HG02938 (cell line): ENCODE measurements around the gene MTCL1.

Source experiments
- ATAC-seq: cut with Tn5 transposase; IDR thresholded peaks from one replicate; pipeline ENCODE4 v1.9.1; 2021; ENCODE audit warnings: mild to moderate bottlenecking, moderate library complexity; ENCODE audit not compliant: unreplicated experiment

MTCL1 gene

DNA sequence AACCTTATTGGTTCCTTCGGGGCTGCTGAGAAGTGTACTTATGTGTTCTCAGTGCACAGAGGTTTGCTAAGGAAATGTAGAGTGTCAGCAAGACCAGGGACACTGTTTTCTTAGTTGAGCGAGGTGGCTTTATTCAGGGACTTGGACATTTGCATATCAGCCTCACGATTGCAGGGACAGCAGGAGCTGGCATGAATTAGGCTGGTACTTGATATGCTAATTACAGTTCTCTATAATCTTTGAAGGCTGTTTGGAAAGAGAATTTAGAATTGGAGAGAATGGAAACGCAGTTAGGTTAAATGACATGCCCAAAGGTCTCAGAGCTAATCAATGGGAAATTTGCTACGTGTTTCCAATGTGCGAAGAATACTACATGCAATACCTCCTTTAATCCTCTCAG, 18.7 kb upstream of the MTCL1 start:
- ATAC-seq: no peak

DNA sequence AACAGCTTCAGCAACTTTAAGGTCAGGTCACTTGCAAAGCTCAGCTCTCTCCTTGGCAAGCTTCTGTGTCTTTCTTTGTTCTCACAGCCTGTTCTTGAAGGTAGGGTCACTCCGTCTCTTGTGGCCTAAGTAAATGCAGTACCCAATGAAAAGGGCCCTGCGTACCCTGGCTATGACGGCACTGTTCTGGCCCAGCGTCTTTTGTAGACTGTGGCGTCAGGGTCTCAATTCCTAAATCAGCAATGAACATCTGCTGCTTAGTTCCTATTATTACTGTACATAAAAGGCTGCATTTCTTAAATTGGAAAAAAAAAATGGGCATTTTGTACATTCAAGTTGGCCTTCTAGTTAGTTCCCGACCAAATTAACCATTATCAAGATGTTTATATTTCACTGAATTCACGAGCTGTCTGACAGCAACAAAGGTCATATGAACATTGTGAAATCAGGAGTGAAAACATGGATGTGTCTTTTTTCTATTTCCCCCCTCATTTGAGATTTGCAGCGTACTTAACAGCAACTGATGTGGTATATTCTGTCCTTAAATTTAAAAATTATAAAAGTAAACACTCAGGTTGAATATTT, 17.0 kb upstream of the MTCL1 start:
- ATAC-seq: no peak

DNA sequence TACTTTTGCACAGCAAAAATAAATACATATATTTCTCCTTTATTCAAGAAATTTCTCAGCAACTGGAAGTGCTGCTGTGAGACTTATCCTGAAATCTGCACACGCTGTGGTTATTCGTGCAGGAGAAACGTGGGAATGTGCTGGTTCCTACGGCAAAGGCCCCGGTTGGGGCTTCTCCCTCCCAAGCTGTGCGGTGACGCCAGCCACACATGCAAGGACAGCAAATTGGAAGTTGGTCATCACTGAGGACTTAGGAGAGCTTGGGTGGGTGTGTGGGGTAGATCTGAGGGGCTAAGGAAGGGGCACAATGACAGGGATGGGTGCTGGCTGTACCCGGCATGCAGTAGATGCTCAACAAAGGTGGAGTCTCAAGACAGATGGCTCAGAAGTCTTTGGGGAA, 16.5 kb upstream of the MTCL1 start:
- no peak for ATAC-seq

DNA sequence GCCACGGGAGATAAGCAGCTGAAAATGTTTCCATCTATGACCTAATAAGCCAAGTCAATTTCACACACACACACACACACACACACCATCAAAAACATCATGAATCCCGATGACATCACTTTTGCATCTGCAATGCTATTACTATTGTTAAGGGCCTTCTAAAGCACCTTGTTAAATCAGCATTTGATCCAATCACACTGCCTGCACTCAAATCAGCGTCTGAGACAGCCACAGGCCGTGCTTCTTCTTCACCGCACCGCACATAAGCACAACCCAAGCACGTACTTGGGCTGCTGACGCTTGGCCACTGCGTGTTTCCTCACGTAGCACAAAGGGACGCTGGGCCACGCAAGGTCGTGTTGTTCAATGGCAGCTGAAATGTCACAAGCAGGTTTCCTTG, 15.8 kb upstream of the MTCL1 start:
- ATAC-seq: no peak

DNA sequence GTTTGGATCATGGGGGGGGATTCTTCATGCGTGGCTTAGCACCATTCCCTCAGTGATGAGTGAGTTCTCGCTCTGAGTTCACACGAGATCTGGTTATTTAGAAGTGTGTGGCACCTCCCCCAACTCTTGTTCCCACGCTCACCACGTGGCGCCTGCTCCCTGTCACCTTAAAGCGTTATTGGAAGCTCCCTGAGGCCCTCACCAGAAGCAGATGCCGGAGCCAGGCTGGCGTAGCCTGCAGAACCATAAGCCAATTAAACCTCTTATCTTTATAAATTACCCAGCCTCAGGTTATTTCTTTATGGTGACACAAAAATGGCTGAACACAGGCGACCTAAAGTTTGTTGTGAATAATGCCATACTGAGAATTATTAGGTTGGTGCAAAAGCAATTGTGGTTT, 10.5 kb upstream of the MTCL1 start:
- ATAC-seq: no peak

DNA sequence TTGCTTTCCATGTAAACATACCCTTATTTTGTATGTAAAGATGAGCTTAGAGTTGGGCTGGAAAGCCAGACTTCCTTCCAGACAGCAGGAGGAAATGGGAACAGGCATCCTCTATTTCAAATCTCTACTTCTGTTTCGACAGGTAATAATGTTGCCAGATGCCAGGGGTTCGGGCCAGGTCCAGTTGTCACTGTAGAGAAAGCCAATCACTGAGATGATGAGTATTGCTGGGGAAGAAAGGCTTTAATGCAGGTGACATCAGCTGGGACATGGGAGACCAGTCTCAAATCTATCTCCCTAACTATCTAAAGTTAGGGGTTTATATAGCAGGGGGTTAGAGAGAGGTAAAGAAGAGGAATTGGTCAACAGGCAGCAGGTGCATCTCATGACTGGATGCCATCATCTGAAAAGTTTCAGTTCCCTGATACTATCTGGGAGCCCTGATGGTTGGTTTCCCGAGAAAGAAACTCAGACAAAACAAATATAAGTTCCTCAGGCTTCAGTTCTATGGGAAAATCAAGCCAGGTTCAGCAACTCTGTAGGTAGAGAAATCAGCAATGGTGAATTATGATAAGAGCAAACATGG, 9.3 kb upstream of the MTCL1 start:
- no peak for ATAC-seq

DNA sequence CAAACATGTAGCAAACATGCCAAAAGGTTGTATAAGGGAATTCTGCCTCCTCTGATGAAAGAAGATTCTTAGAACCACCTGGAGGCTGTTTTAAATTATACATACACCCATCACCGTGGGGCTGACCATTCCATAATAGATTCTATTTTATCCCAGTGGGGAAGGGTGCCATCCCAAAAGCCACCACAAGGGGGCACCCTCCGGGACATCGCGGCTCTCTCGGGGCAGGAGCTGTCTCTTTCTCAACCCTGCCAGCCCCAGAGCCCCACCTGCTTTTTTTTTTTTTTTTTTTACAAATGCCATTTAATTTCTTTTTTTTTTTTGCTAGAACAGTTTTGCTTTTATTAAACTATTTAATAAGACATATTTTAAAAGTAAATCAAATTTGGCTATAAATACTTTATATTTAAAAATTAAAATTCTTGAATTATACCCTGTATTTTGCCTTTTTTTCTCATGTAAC, 8.6 kb upstream of the MTCL1 start:
- peak; percentile 68 for ATAC-seq

DNA sequence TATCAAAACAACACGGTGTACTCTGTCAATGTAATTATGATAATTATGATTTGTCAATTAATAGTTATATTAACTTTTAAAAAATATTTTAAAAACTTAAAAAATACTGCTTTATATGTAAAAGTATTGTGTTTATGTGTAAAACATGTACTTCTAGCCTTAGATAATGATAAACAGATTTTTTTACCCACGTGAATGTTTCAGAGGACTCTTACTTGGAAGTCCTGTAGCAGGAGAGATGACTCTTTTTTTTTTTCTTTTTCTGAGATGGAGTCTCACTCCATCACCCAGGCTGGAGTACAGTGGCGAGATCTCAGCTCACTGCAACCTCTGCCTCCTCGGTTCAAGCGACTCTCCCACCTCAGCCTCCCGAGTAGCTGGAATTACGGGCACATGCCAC, 6.2 kb upstream of the MTCL1 start:
- ATAC-seq: no peak

DNA sequence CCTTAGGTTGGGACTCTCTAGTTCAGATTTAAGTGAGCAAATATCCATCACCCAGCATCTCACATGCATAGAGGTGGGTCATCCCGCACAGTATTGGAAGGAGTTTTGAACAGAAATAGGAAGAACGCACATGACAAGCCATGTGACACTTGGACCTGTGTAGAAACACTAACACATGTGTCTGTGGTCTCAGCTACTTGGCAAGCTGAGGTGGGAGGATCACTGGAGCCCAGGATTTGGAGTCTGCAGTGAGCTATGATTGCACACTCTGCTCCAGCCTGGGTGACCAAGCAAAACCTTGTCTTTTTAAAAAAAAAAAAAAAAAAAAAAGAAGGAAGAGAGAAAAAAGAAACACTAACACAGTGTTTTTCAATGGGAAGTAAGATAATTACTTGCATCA, 5.4 kb upstream of the MTCL1 start:
- no peak for ATAC-seq

DNA sequence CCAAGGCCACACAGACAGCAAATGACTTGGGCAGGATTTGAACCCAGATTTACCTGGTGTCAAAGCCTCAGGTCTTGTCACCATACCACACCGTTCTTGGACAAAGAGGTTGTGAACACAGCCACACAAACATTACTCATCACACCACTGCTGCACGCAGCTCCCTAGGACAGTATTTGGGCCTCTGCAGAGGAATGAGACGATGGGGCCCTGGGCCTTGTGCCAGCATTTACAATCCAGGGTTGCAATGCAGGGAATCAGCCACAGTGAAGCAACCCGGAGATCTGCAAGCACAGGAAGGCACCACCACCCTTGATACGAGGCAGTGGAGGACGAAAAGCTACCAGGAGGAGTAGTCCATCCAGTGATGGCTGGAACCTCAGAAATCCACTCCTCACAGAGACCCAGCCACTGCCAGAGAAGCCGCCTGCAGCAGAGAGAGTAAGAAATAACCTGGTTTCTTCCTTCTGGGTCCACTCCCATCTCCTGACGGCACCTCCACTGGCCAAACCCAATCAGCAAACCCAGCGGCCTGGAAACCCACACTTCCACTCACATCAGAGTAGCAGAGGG, 3.7 kb upstream of the MTCL1 start:
- ATAC-seq: no peak

DNA sequence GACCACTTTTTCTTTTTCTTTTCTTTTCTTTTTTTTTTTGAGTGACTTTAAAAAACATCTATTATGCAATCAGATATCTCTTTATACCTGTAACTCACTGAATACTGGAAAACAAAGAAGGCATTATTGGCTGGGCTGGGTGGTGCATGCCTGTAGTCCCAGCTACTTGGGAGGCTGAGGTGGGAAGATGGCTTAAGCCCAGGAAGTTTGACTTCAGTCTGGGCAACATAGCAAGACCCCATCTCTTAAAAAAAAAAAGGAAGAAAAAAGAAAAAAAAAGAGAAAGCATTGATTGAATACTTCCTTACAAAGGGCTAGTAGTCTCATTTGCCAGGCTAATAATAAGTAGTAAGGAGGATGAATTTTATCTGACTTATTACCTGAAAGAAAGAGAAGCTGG, 2.7 kb upstream of the MTCL1 start:
- no peak for ATAC-seq

DNA sequence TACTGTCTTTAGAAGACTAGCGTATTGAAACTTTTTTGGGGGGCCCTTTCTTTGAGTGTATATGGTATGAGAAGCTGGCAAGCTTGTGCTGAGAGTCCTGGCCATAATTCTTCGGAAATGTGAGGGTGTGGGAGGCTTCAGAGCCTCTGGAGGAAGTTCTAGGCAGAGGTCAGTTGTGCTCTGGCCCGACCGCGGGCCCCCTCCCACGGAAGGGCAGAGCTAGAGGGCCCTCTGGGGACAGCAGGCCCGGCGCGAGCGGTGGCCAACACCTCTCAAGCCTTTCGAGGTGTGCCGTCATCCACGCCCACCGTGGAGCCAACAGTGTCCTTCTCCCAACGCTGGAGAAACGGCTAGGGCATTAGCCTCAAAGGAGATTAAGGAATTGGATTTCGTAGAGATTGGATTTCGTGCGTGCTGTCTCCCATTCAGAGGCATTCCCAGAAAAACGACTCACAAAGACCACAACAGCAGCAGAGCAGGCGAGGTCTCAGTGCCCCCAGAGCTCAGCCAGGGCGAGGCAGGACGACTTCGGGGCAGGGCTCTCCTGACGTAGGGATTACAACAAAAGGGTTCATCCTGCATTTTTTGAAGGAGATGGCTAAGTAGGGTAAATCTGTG, 2.2 kb upstream of the MTCL1 start:
- no peak for ATAC-seq

DNA sequence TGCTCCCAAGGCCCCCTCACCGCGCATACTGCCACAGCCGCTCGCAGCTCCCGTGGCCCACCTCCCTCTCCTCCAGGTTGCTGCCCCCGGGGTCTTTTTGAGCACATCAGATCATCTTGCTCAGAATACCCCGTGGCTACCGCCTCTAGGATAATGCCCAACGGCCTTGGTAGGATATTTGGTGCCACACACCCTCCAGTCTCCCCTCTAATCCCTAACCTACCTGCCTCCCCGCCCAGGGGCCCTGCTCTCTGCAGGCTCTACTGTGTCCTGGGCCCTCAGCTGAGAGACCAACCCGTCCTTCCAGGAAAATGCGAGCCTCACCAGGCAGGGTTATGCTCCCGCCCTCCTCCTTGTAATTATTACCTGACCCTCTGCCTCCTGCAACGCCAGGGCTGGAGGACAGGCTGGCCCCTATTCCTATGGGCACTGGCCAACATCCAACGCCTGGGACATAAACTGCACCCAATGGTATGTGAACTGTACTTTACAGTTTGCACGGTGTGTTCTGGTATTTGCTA, 1.5 kb upstream of the MTCL1 start:
- ATAC-seq: no peak

DNA sequence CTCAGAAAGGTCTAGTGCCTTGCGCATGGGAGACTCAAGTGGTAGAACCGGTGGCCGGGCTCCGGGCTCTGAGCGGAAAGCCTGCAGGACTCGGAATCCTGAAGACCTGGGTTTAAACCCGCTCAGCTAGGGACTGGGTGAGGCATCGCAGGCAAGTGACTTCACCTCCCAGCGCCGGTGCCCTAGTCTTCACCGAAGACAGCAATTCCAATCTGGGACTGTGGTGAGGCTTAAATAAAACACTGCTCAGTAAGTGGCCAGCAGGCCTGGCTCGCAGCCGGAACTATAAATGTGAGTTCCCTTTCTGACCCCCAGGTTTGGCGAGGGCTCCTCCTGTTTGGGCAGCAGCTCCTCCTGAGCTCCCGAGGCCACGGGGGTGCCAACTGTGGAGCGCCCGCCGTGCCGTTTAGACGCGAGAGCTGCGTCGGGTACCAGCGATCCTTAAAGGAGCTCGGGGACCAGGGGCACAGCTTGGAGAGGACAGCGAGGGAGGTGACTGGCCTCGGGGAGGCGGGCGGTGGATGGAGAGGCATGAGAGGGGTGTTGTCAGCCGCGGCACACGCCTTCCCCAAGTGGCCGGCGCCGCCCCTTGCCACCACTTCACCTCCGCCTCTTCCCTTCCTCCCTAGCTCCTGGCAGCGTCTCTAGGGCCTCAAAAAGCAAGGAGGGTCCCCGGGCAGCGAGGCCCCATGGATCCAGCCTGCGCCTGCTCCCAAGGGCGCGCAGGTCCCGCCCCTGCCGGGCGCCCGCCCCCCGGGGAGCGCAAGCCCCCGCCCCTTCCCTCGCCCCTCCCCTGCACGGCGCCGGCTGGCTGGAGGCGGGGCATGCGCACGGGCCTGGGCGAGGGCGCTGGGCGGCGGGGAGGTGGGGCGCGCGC, 757 bp upstream of the MTCL1 start:
- ATAC-seq: peak; percentile 76

DNA sequence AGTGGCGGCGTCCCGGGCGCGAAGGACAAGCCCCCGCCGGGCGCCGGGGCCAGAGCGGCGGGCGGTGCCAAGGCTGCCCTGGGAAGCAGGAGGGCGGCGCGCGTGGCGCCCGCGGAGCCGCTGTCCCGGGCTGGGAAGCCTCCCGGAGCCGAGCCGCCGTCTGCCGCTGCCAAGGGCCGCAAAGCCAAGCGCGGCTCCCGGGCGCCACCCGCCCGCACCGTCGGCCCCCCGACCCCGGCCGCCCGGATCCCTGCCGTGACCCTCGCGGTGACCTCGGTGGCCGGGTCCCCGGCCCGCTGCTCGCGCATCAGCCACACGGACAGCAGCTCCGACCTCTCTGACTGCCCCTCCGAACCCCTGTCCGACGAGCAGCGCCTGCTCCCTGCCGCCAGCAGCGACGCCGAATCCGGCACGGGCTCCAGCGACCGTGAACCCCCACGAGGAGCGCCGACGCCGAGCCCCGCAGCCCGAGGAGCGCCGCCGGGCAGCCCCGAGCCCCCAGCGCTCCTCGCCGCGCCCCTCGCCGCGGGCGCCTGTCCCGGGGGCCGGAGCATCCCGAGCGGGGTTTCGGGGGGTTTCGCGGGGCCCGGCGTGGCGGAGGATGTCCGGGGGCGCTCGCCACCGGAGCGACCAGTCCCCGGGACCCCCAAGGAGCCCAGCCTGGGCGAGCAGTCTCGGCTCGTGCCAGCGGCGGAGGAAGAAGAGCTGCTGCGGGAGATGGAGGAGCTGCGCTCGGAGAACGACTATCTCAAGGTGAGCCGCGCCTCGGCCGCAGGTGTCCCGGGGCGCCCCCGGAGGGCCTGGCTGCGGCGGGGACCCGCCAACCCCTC, 820 bp downstream of the MTCL1 start:
- ATAC-seq: no peak

DNA sequence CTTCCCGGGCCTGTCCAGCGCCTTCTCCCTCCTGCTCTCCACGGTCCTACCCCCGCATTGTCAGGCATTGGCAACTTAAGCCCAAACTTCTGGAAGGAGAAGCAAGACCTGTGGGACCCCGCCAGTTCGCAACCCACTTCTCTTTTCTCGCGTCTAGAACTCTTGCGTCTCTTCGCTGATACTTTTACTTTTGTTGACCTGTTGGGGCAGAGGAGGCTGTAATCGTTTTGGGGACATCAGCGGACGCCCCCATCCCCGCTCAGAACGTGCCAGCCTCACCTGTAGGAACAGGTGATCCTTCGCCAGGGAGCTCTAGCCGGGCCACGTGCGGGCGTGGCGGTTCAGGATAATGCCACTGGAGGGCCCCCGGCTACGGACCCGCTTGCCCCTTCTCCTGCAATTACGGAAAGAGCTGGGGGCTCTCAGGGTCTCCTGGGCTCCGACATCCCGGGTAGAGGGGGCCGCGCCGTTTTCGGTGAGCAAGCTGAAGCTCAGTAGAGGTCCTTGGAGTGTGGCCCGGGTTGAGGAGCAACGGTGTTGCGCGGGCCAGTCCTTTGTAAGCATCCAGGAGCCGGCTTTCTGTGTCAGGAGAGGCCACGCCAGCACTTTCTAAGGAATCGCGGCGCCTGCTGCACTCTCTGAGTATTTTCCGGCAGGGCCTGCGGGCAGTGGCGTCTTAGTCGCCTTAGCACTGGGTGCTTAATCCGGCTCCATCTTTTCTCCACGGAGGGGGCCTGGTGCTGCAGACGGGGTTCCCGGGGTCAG, 1.6 kb downstream of the MTCL1 start:
- no peak for ATAC-seq

DNA sequence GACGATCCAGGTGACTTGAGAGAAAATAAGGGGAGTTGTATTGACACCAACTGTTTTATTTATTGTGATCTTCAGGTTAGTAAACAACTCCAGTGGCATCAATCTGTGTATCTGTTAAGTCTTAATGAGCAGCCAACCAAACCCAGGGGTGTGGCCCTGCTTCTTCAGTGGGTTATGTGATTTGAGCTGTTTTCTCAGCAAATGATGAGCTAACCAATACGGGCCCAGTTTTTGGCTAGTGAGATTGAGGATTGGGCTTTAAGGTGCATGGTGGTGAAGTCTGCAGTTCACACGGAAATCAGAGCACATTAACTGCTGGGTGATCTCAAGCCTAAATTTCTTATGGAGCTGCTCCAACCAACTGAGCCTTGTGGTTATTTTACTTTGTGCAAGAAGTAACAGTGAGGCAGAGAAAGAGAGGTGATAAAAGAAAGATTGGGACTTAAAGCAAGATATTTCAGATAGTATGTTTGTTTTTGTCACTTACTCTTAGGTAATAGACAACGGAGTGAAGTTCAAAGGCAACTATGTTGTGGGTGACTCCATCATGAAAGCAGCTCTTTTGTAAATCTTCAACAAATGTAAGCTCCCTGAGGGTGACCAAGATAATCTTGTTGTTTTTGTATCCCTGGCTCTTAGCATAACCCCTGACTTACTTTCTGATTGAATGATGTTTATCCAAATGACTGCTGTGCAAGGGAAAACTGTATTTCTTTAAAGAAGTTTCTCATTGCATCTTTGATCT, 2.4 kb downstream of the MTCL1 start:
- ATAC-seq: no peak

DNA sequence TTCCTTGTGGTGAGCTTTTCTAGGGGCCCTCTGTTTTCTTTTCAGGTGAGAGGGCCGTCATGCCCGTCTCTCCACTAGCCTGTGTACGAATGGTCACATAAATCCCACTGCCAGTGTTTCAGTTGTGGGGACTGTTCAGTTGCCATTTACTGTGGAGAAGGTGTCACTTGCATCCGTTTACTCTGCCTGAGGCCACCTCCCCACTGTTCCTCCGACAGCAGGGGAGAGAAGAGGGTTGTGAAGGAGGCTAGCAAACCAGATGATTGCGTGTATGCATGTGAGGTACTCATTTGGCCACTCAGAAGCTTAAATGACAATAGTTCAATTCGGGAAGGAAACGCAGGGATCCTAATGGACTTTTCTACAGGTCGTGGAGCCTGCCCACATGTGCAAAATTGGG, 3.3 kb downstream of the MTCL1 start:
- ATAC-seq: no peak
